AG10803 (cell line): ENCODE measurements around the gene ALPK3.
A peak's percentile ranks its signal among the peaks of the same experiment; 100 is the strongest.
"Not testable (repeated sequence)": the region's sequence is repeated elsewhere in the genome, so short reads cannot be mapped to it uniquely, and the experiment has no call there.

Experiments used
- DNase-seq: peaks from one replicate; pipeline ENCODE4 v3.0.0; 2010; ENCODE audit warnings: low read depth
- H3K4me3 ChIP-seq: 2 replicates; pipeline ENCODE4 v1.5.1; 2011; ENCODE audit warnings: mild to moderate bottlenecking, low read length, control low read depth
- TF ChIP-seq, protein P1 (sequence below): conservative IDR thresholded peaks from 2 replicates; pipeline ENCODE4 v1.5.1; 2011; ENCODE audit warnings: mild to moderate bottlenecking, low read length, control low read depth, inconsistent platforms

The ALPK3 gene

DNA sequence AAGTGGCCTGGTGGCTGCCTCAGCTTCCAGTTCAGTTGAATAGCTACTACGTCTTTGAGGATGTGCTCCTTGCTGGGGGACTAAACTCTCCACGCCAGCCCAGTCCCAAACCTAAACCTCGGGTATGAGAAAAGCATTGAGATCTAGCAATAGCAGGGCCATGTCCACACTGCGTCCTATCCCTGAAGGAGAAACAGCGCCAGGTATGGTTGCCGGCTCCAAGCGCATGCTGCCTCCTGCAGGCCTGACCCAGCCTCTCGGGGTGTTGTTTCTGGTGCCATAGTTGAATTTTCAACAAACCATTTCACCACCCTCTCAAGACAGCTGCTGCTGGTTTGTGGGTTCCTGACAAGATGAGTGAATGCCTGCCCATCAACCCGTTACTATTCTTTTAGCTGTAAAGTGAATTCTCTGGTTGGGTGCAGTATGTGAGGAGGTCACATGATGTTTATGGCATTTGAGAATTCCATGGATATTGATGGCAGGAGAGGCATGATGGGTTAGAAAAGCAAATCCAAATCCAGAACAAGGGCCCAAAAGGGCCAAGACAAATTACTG is 54.4 kb downstream of the ALPK3 start:
- no peak overlapping the region for H3K4me3 ChIP-seq
- TF ChIP-seq, protein P1, sequence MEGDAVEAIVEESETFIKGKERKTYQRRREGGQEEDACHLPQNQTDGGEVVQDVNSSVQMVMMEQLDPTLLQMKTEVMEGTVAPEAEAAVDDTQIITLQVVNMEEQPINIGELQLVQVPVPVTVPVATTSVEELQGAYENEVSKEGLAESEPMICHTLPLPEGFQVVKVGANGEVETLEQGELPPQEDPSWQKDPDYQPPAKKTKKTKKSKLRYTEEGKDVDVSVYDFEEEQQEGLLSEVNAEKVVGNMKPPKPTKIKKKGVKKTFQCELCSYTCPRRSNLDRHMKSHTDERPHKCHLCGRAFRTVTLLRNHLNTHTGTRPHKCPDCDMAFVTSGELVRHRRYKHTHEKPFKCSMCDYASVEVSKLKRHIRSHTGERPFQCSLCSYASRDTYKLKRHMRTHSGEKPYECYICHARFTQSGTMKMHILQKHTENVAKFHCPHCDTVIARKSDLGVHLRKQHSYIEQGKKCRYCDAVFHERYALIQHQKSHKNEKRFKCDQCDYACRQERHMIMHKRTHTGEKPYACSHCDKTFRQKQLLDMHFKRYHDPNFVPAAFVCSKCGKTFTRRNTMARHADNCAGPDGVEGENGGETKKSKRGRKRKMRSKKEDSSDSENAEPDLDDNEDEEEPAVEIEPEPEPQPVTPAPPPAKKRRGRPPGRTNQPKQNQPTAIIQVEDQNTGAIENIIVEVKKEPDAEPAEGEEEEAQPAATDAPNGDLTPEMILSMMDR, result no peak
- no peak for DNase-seq

GRCh38 chr15:84872009-84872910 is 55.1 kb downstream of the ALPK3 start:
- no peak overlapping the region for H3K4me3 ChIP-seq
- TF ChIP-seq, protein P1, result no peak
- DNase-seq, result no peak

DNA sequence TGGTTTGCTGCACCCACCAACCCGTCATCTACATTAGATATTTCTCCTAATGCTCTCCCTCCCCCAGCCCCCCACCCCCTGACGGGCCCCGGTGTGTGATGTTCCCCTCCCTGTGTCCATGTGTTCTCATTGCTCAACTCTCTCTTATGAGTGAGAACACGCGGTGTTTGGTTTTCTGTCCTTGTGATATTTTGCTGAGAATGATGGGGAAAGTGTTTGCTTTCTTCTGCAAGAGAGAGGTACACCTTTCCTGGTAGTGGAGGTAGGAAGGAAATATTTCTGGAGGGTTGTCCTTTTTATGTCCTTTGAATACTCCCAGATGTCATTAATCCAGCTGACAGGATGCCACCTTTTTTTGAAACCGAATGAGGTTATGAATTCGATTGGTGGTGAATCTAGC is 56.8 kb downstream of the ALPK3 start:
- DNase-seq, result no peak
- TF ChIP-seq, protein P1, result no peak
- H3K4me3 ChIP-seq, result no peak overlapping the region

DNA sequence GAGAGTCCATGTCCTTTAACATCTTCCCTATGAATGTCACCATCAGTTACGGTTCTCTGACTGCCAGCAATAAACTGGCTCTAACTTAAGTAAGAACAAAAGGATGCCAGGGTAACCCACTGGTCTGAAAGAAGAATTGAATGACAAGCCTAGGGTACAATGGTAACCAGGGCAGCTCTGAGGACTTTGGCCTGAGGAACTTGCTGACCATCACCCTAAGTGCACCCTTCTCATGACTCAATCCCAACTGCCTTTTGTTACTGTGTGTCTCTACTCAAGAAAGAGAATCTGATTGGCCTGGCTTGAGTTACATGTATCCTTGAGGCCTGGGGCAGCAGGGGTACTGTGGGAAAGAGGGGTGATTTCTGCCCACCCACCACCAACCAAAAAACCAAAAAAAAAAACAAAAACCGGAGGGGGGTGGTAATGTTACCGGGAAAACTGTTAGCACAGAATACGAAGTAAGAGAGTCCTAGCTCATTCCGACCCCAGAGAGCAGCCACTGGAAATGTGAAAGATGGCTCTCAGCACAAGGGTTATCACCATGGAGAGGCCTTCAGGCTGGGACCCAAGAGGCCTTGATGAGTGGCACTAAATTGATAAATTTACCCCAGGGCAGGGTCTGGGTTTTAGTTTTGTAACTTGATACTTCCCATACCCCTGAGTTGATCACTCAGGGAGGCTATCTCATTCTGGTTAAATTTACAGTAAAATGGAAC is 58.0 kb downstream of the ALPK3 start:
- DNase-seq, result no peak
- TF ChIP-seq, protein P1, result no peak
- H3K4me3 ChIP-seq, result no peak overlapping the region

- TF ChIP-seq, protein P1, result no peak
- no peak for DNase-seq
- H3K4me3 ChIP-seq, result no peak overlapping the region
Measured at GRCh38 chr15:84876269-84876668, 59.1 kb downstream of the ALPK3 start.

- DNase-seq, result not testable (repeated sequence)
Measured at GRCh38 chr15:84877701-84878100, 60.5 kb downstream of the ALPK3 start.

DNA sequence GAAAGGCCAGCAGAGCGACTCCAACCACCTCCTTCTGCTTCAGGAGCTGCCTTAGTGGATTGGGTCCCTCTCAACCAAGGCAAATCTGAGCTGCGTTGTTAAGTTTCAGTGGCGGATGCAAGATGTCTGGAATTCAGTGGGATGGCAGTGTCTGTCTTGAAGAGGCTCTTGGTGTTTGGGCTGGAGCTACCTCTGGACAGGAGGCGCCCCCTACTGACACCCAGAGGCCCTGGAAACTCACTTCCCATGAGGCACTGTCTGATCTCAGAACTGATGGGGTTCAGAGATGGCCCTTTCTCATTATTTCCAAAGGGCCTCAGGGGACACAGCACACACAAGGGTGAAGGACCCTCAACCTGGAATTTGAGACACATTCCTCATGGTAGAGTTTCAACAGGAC is 61.3 kb downstream of the ALPK3 start:
- peak; percentile 60 for DNase-seq
- TF ChIP-seq, protein P1, result peak; percentile 62
- no peak overlapping the region for H3K4me3 ChIP-seq

More at GRCh38 chr15:84877701-84878100, 60.5 kb downstream of the ALPK3 start:
- H3K4me3 ChIP-seq, result not testable (repeated sequence)
